Psoas muscle (tissue), 8 donors: ENCODE measurements around the gene C17orf58. TPM values are rescaled to one million over a fixed set of nuclear protein-coding genes. Genes with fewer than 3 reads are reported as not detected.
A peak's percentile ranks its signal among the peaks of the same experiment; 100 is the strongest.

Source experiments
- ATAC-seq, 4 donors: fragments of 200-7000 bp; cut with Tn5 transposase; one replicate each; pipeline ENCODE4 v1.9.1; 2020; ENCODE audit warnings: moderate library complexity in 3 of 4, mild to moderate bottlenecking in 2 of 4
- DNase-seq, 2 donors: peaks; one replicate each; pipeline ENCODE4 v3.0.0-alpha.2; 2020
- H3K27ac ChIP-seq: fragments of 200-600 bp; one replicate; pipeline ENCODE4 v1.8.0; 2022
- H3K27me3 ChIP-seq, 3 donors: fragments of 200-600 bp in 1 of 3; one replicate each; pipeline versions ENCODE4 v1.6.1 to v1.8.0; 2013 to 2022; ENCODE audit warnings: low read length in 2 of 3, mild to moderate bottlenecking in 2 of 3, moderate library complexity in 1 of 3; ENCODE audit not compliant: insufficient read depth in 3 of 3
- H3K36me3 ChIP-seq, 2 donors: fragments of 200-600 bp in 1 of 2; one replicate each; pipeline versions ENCODE4 v1.6.1 to v1.8.0; 2013 to 2022; ENCODE audit warnings: low read depth in 1 of 2, mild to moderate bottlenecking in 1 of 2, moderate library complexity in 1 of 2; ENCODE audit not compliant: insufficient read depth in 1 of 2
- H3K4me1 ChIP-seq: fragments of 200-600 bp; one replicate; pipeline ENCODE4 v1.8.0; 2022
- H3K4me3 ChIP-seq: fragments of 200-600 bp; one replicate; pipeline ENCODE4 v1.8.0; 2022; ENCODE audit warnings: mild to moderate bottlenecking
- H3K9me3 ChIP-seq: fragments of 200-600 bp; one replicate; pipeline ENCODE4 v1.8.0; 2022
- CTCF ChIP-seq: fragments of 200-600 bp; IDR thresholded peaks from one replicate; pipeline ENCODE4 v1.8.0; 2022; ENCODE audit warnings: antibody characterized with exemption
- WGBS, 3 donors: extraction: QIAGEN DNeasy Blood & Tissue Kit; methylation state at CpG; one replicate each; pipeline versions ENCODE4 v1.1.6 to v1.1.7; 2013; 5-methylcytosine and 5-hydroxymethylcytosine counted together
- intact Hi-C, 2 donors: fragments of 100-400 bp; cut with DNase I; formaldehyde crosslinking; loops; one replicate each; pipeline versions ENCODE4 v1.11.0 to v1.14.2; 2022
- polyA plus RNA-seq, 3 donors: library from polyadenylated mRNA; stranded (reverse); fragments of 200-250 nt; gene quantifications; one replicate each; pipeline ENCODE4 v1.2.3, GENCODE V29; 2013
- total RNA-seq, 4 donors: library from RNA; stranded (reverse); fragmentation: NEBNext Ultra II Directional in 2 of 4; extraction: Animal tissue kit (Norgen Biotek cat#: 25700) in 2 of 4; gene quantifications; one replicate each; pipeline versions ENCODE4 v1.2.1 to v1.2.4, GENCODE V29; 2021 to 2023
- donor health status: healthy with polysubstance abuse.
- donor health status: DM: no; HTN: no; CAD: no; lungs with moderate emphysema.
- donor health status: Bipolar disorder and iron deficiency.
- donor health status: healthy.
- donor health status: DM: yes; HTN: yes; CAD: no.
- donor health status: DM: no; HTN: no; CAD: no.
- donor health status: DM: no; HTN: no; CAD: no.
- donor health status: DM: yes; HTN: yes; CAD: no.

Gene C17orf58
- total and polyA plus RNA-seq, 7 donors = 3.1 to 15.0 (median 5.3) TPM

GRCh38 chr17:68015081-68015723 is 18.9 kb upstream of the C17orf58 start:
- no peak for DNase-seq
- Histone ChIP-seq H3K27me3 (no peaks in the 10 kb centered on the region), H3K27ac (no peak overlapping the region), H3K4me3 (no peak overlapping the region), H3K4me1 (no peaks in the 10 kb centered on the region), H3K9me3 (no peaks in the 10 kb centered on the region), H3K36me3 (no peaks in the 10 kb centered on the region)
- ATAC-seq = no peak
- intact Hi-C loops = no loop called here
- WGBS, 3 donors = 82 to 86% (median 84%) methylated on average over 11 of the region's 11 CpGs
- no peak for TF ChIP-seq CTCF

- H3K36me3 ChIP-seq = no peaks in the 10 kb centered on the region
- no peaks in the 10 kb centered on the region for H3K27me3 ChIP-seq
- no peak for TF ChIP-seq CTCF
- DNase-seq = no peak
- H3K4me1 ChIP-seq = no peaks in the 10 kb centered on the region
- no peak overlapping the region for H3K4me3 ChIP-seq
- H3K9me3 ChIP-seq = no peaks in the 10 kb centered on the region
- intact Hi-C loops = no loop called here
- no peak for ATAC-seq
- no peak overlapping the region for H3K27ac ChIP-seq
Measured at GRCh38 chr17:68013385-68013784, 17.1 kb upstream of the C17orf58 start.

- DNase-seq = peak; percentile 63 to 69
- no peak overlapping the region for H3K27ac ChIP-seq
- no peaks in the 10 kb centered on the region for H3K4me1 ChIP-seq
- WGBS, 3 donors = 47 to 51% (median 51%) methylated on average over 20 of the region's 20 CpGs
- peak; percentile 55 for TF ChIP-seq CTCF
- peak in 3 of 4 donors; percentile 61 to 77 (median 74) for ATAC-seq
- no peak overlapping the region for H3K4me3 ChIP-seq
- intact Hi-C loops = no loop called here
- H3K36me3 ChIP-seq = no peaks in the 10 kb centered on the region
- H3K27me3 ChIP-seq = no peaks in the 10 kb centered on the region
- no peaks in the 10 kb centered on the region for H3K9me3 ChIP-seq
Measured at GRCh38 chr17:68011199-68011665, 15.0 kb upstream of the C17orf58 start.

GRCh38 chr17:68006797-68007196 is 10.5 kb upstream of the C17orf58 start:
- no peaks in the 10 kb centered on the region for H3K36me3 ChIP-seq
- H3K27ac ChIP-seq = no peak overlapping the region
- ATAC-seq (no peak), DNase-seq (no peak)
- H3K4me1 ChIP-seq = no peaks in the 10 kb centered on the region
- no peak overlapping the region for H3K4me3 ChIP-seq
- no peaks in the 10 kb centered on the region for H3K9me3 ChIP-seq
- no peak for TF ChIP-seq CTCF
- no peaks in the 10 kb centered on the region for H3K27me3 ChIP-seq
- 26 to 48% (median 35%) methylated on average over 6 of the region's 6 CpGs for WGBS, 3 donors
- intact Hi-C loops = no loop called here

DNA sequence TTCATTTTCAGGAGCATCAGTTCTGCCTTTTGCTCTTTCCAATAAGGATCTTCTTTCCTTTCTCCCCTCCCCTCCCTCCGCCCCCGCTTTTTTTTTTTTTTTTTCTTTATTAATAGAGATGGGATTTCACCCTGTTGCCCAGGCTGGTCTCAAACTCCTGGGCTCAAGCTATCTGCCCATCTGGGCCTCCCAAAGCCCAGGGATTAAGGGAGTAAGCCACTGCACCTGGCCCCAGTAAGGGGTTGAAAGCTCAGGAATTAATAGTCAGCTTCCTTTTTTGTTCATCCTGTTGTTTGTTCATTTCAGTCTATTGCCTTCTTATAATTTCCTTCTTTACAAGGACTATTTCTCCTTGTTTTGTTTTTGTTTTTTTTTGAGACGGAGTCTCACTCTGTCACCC is 7.9 kb upstream of the C17orf58 start:
- H3K9me3 ChIP-seq = no peaks in the 10 kb centered on the region
- no peak for DNase-seq
- no peaks in the 10 kb centered on the region for H3K36me3 ChIP-seq
- TF ChIP-seq CTCF = no peak
- H3K4me1 ChIP-seq = no peaks in the 10 kb centered on the region
- intact Hi-C loops = no loop called here
- H3K27ac ChIP-seq = no peak overlapping the region
- H3K27me3 ChIP-seq = no peaks in the 10 kb centered on the region
- WGBS, 3 donors = 62 to 79% (median 63%) methylated on average over 3 of the region's 3 CpGs
- H3K4me3 ChIP-seq = no peak overlapping the region
- no peak for ATAC-seq
